Loucy (cell line): ENCODE data around the gene KIRREL3.

Experiments used
- H2AFZ ChIP-seq: fragments of 200-600 bp; sonication (generic); 2 replicates; pipeline ENCODE4 v1.6.0; 2016; ENCODE audit warnings: antibody characterized with exemption, mild to moderate bottlenecking, low read length, moderate library complexity
- H3F3A ChIP-seq: fragments of 200-600 bp; 2 replicates; pipeline ENCODE4 v1.6.0; 2016; ENCODE audit warnings: antibody characterized with exemption, low read depth, mild to moderate bottlenecking
- H3K27me3 ChIP-seq: fragments of 200-600 bp; sonication (generic); 2 replicates; pipeline ENCODE4 v1.6.1; 2014; ENCODE audit warnings: low read length, mild to moderate bottlenecking; ENCODE audit not compliant: insufficient read depth, poor library complexity, severe bottlenecking
- H3K36me3 ChIP-seq: fragments of 200-600 bp; sonication (generic); 2 replicates; pipeline ENCODE4 v1.6.1; 2016; ENCODE audit warnings: low read length; ENCODE audit not compliant: insufficient read depth
- H3K4me1 ChIP-seq: fragments of 200-600 bp; sonication (generic); 2 replicates; pipeline ENCODE4 v1.5.1; 2014; ENCODE audit warnings: low read length, mild to moderate bottlenecking; ENCODE audit not compliant: insufficient read depth, poor library complexity, severe bottlenecking
- H3K4me2 ChIP-seq: fragments of 200-600 bp; sonication (generic); 2 replicates; pipeline ENCODE4 v1.6.0; 2014; ENCODE audit warnings: antibody characterized with exemption, low read length, low read depth, mild to moderate bottlenecking; ENCODE audit not compliant: poor library complexity, severe bottlenecking
- H3K4me3 ChIP-seq: fragments of 200-600 bp; sonication (generic); 2 replicates; pipeline ENCODE4 v1.5.1; 2014; ENCODE audit warnings: low read length, mild to moderate bottlenecking, mixed read lengths; ENCODE audit not compliant: poor library complexity, severe bottlenecking
- H3K79me2 ChIP-seq: fragments of 200-600 bp; sonication (generic); 2 replicates; pipeline ENCODE4 v1.6.1; 2014; ENCODE audit warnings: low read length; ENCODE audit not compliant: insufficient read depth
- H3K9ac ChIP-seq: fragments of 200-600 bp; sonication (generic); 2 replicates; pipeline ENCODE4 v1.6.0; 2014; ENCODE audit warnings: mild to moderate bottlenecking, low read depth, low read length, moderate library complexity; ENCODE audit not compliant: poor library complexity, severe bottlenecking
- H3K9me2 ChIP-seq: fragments of 200-600 bp; sonication (generic); replicated peaks from 2 replicates; pipeline ENCODE4 v1.6.1; 2016; ENCODE audit warnings: low read depth, low read length, mixed read lengths
- H3K9me3 ChIP-seq: fragments of 200-600 bp; sonication (generic); 2 replicates; pipeline ENCODE4 v1.6.1; 2014; ENCODE audit warnings: mild to moderate bottlenecking, antibody characterized with exemption, low read length, low read depth; ENCODE audit not compliant: insufficient read depth
- H4K20me1 ChIP-seq: fragments of 200-600 bp; sonication (generic); 2 replicates; pipeline ENCODE4 v1.6.0; 2014; ENCODE audit warnings: antibody characterized with exemption, low read length, mild to moderate bottlenecking; ENCODE audit not compliant: insufficient read depth, poor library complexity, severe bottlenecking
- CTCF ChIP-seq: fragments of 200-600 bp; sonication (generic); conservative IDR thresholded peaks from 2 replicates; pipeline ENCODE4 v1.5.1; 2014; ENCODE audit warnings: mild to moderate bottlenecking, antibody characterized with exemption, low read length
- EZH2phosphoT487 ChIP-seq: fragments of 200-600 bp; IDR thresholded peaks from 2 replicates; pipeline ENCODE4 v1.6.1; 2018; ENCODE audit warnings: antibody characterized with exemption, mild to moderate bottlenecking, moderate library complexity, borderline replicate concordance

KIRREL3 gene

DNA sequence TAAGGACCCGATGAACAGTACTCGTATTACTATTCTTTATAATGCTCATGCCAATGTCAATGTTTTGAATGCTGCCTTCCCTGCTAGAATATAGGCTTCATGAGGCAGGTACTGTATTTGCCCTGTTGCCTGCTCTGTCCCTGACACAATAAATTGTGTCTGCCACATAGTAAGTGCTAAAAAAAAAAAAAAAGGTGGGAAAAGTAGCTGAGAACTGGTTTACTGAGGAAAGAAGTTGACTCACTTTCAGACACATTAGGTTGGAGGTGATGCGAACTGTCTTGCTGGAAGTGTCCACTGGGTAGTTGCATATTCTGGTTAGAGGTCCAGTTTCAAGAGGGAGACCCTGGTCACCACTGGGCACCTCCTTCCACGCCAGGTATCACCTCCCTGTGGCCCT lies 255.9 kb downstream of the KIRREL3 start:
- H3K9me2 ChIP-seq: no peaks in the 10 kb centered on the region
- no peaks in the 10 kb centered on the region for H3K36me3 ChIP-seq
- H3K27me3 ChIP-seq: no peaks in the 10 kb centered on the region
- no peak overlapping the region for H3K4me2 ChIP-seq
- H3F3A ChIP-seq: 0 out of 2 replicates have a peak, but pooled peaks cover 2% of the 10 kb centered on the region
- H2AFZ ChIP-seq: no peak overlapping the region
- H3K79me2 ChIP-seq: no peaks in the 10 kb centered on the region
- peaks cover 42% of the 10 kb centered on the region for H3K4me1 ChIP-seq
- no peaks in the 10 kb centered on the region for H3K9me3 ChIP-seq
- no peaks in the 10 kb centered on the region for H4K20me1 ChIP-seq
- TF ChIP-seq EZH2phosphoT487 (no peak), CTCF (no peak)
- H3K9ac ChIP-seq: no peak overlapping the region
- H3K4me3 ChIP-seq: no peak overlapping the region

DNA sequence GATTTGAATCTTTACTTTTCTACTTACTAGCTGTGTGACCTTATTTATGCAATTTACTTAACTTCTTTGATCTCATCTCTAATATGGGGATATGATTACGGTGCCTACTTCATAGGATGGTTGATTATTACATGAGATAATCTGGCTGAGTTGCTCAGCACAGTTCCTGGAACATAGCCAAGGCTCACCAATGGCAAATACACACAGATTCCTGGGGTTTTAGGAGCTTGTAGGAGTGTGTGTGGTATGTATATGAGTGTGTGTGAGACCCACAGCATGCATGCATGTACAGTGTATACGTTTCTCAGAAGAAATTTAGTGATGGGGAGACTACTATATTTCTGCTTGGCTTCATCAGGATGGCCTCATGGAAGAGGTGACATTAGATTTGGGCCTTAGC lies 256.9 kb downstream of the KIRREL3 start:
- H3K79me2 ChIP-seq: no peaks in the 10 kb centered on the region
- H3K4me2 ChIP-seq: no peak overlapping the region
- H3K9me2 ChIP-seq: no peaks in the 10 kb centered on the region
- H3K4me3 ChIP-seq: no peak overlapping the region
- no peaks in the 10 kb centered on the region for H4K20me1 ChIP-seq
- peaks cover 35% of the 10 kb centered on the region for H3K4me1 ChIP-seq
- H3K27me3 ChIP-seq: no peaks in the 10 kb centered on the region
- no peak overlapping the region for H3K9ac ChIP-seq
- H2AFZ ChIP-seq: no peak overlapping the region
- H3K36me3 ChIP-seq: no peaks in the 10 kb centered on the region
- H3K9me3 ChIP-seq: no peaks in the 10 kb centered on the region
- no peak for TF ChIP-seq EZH2phosphoT487
- no peak for TF ChIP-seq CTCF
- H3F3A ChIP-seq: 0 out of 2 replicates have a peak, but pooled peaks cover 2% of the 10 kb centered on the region

DNA sequence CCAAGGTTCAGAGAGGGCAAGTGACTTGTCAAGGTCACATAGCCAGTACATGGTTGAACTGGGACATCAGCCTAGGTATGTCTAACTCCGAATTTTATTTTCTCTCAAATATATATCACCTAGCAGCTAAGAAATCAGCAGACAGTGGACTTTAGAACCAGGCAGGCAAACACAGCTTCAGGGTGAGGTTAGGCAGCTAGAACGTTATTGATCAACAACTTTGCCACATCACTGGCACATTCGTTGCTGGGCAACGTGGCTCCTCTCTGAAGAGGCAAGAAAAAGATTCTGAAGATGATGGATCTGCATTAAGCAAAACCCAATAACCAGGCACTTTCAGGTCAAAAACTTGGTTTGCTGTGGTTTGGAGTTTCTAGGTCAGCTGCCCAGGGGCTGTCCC lies 258.0 kb downstream of the KIRREL3 start:
- Histone ChIP-seq H4K20me1 (no peaks in the 10 kb centered on the region), H3K9ac (no peak overlapping the region), H3K9me2 (no peaks in the 10 kb centered on the region), H3K36me3 (no peaks in the 10 kb centered on the region), H3K4me2 (no peak overlapping the region), H3F3A (no peaks in the 10 kb centered on the region), H2AFZ (no peak overlapping the region), H3K9me3 (no peaks in the 10 kb centered on the region), H3K4me3 (no peak overlapping the region), H3K27me3 (no peaks in the 10 kb centered on the region), H3K79me2 (no peaks in the 10 kb centered on the region), H3K4me1 (peaks cover 27% of the 10 kb centered on the region)
- TF ChIP-seq EZH2phosphoT487 (no peak), CTCF (no peak)
